Lower lobe of right lung (tissue), 2 donors: ENCODE data around the gene ARL14EPL. TPM values are rescaled to one million over a fixed set of nuclear protein-coding genes. Genes with fewer than 3 reads are reported as not detected.
"Not testable (repeated sequence)": the region's sequence is repeated elsewhere in the genome, so short reads cannot be mapped to it uniquely, and the experiment has no call there.

Experiments
- ATAC-seq, 2 donors: fragments of 200-7000 bp; cut with Tn5 transposase; one replicate each; pipeline ENCODE4 v1.9.1; 2020 to 2022; ENCODE audit warnings: mild to moderate bottlenecking in 2 of 2, moderate library complexity in 2 of 2
- DNase-seq: peaks from one replicate; pipeline ENCODE4 v3.0.0-alpha.2; 2020
- H3K27ac ChIP-seq: fragments of 200-600 bp; one replicate; pipeline ENCODE4 v1.8.0; 2022
- H3K27me3 ChIP-seq: fragments of 200-600 bp; one replicate; pipeline ENCODE4 v1.8.0; 2022; ENCODE audit warnings: low read depth
- H3K36me3 ChIP-seq: fragments of 200-600 bp; one replicate; pipeline ENCODE4 v1.8.0; 2022; ENCODE audit warnings: mild to moderate bottlenecking
- H3K4me1 ChIP-seq: fragments of 200-600 bp; one replicate; pipeline ENCODE4 v1.8.0; 2022
- H3K4me3 ChIP-seq: fragments of 200-600 bp; one replicate; pipeline ENCODE4 v1.8.0; 2022; ENCODE audit warnings: mild to moderate bottlenecking
- H3K9me3 ChIP-seq: fragments of 200-600 bp; one replicate; pipeline ENCODE4 v1.8.0; 2022
- CTCF ChIP-seq: fragments of 200-600 bp; IDR thresholded peaks from one replicate; pipeline ENCODE4 v1.8.0; 2022; ENCODE audit warnings: antibody characterized with exemption, mild to moderate bottlenecking
- intact Hi-C: fragments of 100-400 bp; cut with DNase I; formaldehyde crosslinking; loops from one replicate; pipeline ENCODE4 v1.11.0; 2022
- total RNA-seq: library from RNA; stranded (reverse); fragmentation: NEBNext Ultra II Directional; extraction: Animal tissue kit (Norgen Biotek cat#: 25700); gene quantifications from one replicate; pipeline ENCODE4 v1.2.1, GENCODE V29; 2021
- donor health status: DM: no; HTN: yes; CAD: no; lungs with severe emphysema.

Gene ARL14EPL
- total RNA-seq, 1 donor from 2014 or later = not detected

- no peak for ATAC-seq
These were observed 65.0 kb downstream of the ARL14EPL start for GRCh38 chr5:116097301-116097700.

GRCh38 chr5:116098998-116099397, 66.7 kb downstream of the ARL14EPL start:
- Histone ChIP-seq H3K27ac (no peak overlapping the region), H3K9me3 (no peaks in the 10 kb centered on the region), H3K36me3 (peaks cover 44% of the 10 kb centered on the region), H3K4me1 (no peaks in the 10 kb centered on the region), H3K27me3 (no peaks in the 10 kb centered on the region), H3K4me3 (no peak overlapping the region)
- intact Hi-C loops = no loop called here
- DNase-seq (no peak), ATAC-seq (no peak)
- no peak for TF ChIP-seq CTCF

More at GRCh38 chr5:116097301-116097700, 65.0 kb downstream of the ARL14EPL start:
- H3K27me3 ChIP-seq = no peaks in the 10 kb centered on the region
- H3K4me1 ChIP-seq = no peaks in the 10 kb centered on the region
- H3K4me3 ChIP-seq = no peak overlapping the region
- no peak overlapping the region for H3K27ac ChIP-seq
- no peaks in the 10 kb centered on the region for H3K9me3 ChIP-seq
- no peak for DNase-seq
- intact Hi-C loops = no loop called here
- TF ChIP-seq CTCF = no peak
- H3K36me3 ChIP-seq = peaks cover 61% of the 10 kb centered on the region

GRCh38 chr5:116104941-116105340, 72.7 kb downstream of the ARL14EPL start:
- H3K27me3 ChIP-seq, intact Hi-C loops, H3K9me3 ChIP-seq, H3K36me3 ChIP-seq, H3K4me1 ChIP-seq, DNase-seq, H3K4me3 ChIP-seq, ATAC-seq, H3K27ac ChIP-seq: not testable (repeated sequence)

Other genes with a start within 250 kb of the ARL14EPL start
- gene CDO1, start 215.8 kb upstream of the ARL14EPL start, total RNA-seq = 12.8 TPM
- gene ATG12, start 190.9 kb upstream of the ARL14EPL start, total RNA-seq = 35.7 TPM
- gene AP3S1, start 190.5 kb upstream of the ARL14EPL start, total RNA-seq = 69.4 TPM
- gene LVRN, start 70.0 kb upstream of the ARL14EPL start, total RNA-seq = 1.3 TPM
- gene COMMD10, start 52.6 kb downstream of the ARL14EPL start, total RNA-seq = 33.8 TPM